BLaER1 (cell line): Measurements from ENCODE around the gene CCDC150.
"Not testable (repeated sequence)": the region's sequence is repeated elsewhere in the genome, so short reads cannot be mapped to it uniquely, and the experiment has no call there.

ENCODE experiments used
- H3K27ac ChIP-seq: shearing (Covaris generic); formaldehyde crosslinking; 2 replicates; pipeline ENCODE4 v1.8.1; 2022
- H3K27me3 ChIP-seq: shearing (Covaris generic); formaldehyde crosslinking; 2 replicates; pipeline ENCODE4 v1.8.1; 2022
- H3K36me3 ChIP-seq: shearing (Covaris generic); formaldehyde crosslinking; 2 replicates; pipeline ENCODE4 v1.8.1; 2022
- H3K4me1 ChIP-seq: shearing (Covaris generic); formaldehyde crosslinking; 2 replicates; pipeline ENCODE4 v1.8.1; 2022
- H3K4me2 ChIP-seq: shearing (Covaris generic); formaldehyde crosslinking; 2 replicates; pipeline ENCODE4 v1.8.1; 2022
- H3K4me3 ChIP-seq: shearing (Covaris generic); formaldehyde crosslinking; 2 replicates; pipeline ENCODE4 v1.8.1; 2022
- H3K9ac ChIP-seq: shearing (Covaris generic); formaldehyde crosslinking; 2 replicates; pipeline ENCODE4 v1.8.1; 2022
- H3K9me3 ChIP-seq: shearing (Covaris generic); formaldehyde crosslinking; 2 replicates; pipeline ENCODE4 v1.8.1; 2022
- H4K20me1 ChIP-seq: shearing (Covaris generic); formaldehyde crosslinking; 2 replicates; pipeline ENCODE4 v1.8.1; 2022
- Cebpa-rat ChIP-seq: shearing (Covaris generic); IDR thresholded peaks from 2 replicates; pipeline ENCODE4 v1.8.1; 2022

Gene CCDC150

DNA sequence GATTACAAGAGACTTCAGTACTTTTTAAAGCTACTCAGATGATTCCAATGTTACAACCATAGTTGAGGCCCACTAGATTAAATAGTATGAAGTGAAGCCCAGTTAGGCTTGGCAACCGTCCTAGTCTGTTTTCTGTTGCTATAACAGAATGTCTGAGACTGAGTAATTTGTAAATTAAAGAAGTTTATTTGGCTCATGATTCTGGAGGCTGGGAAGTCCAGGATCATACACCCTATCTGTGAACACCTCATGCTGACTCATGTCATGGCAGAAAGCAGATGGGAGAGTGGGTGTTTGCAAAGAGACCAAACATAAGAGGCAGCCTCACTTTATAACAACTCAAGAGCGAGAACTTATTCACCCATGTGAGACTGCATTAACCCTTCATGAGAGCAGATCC, 63.1 kb downstream of the CCDC150 start:
- H3K9ac ChIP-seq, result no peak overlapping the region
- H3K4me3 ChIP-seq, result no peak overlapping the region
- H3K4me2 ChIP-seq, result no peak overlapping the region
- no peaks in the 10 kb centered on the region for H3K9me3 ChIP-seq
- TF ChIP-seq Cebpa-rat, result no peak
- H3K27me3 ChIP-seq, result no peaks in the 10 kb centered on the region
- peaks cover 19% of the 10 kb centered on the region for H3K36me3 ChIP-seq
- H3K4me1 ChIP-seq, result no peaks in the 10 kb centered on the region
- no peak overlapping the region for H3K27ac ChIP-seq
- no peaks in the 10 kb centered on the region for H4K20me1 ChIP-seq

DNA sequence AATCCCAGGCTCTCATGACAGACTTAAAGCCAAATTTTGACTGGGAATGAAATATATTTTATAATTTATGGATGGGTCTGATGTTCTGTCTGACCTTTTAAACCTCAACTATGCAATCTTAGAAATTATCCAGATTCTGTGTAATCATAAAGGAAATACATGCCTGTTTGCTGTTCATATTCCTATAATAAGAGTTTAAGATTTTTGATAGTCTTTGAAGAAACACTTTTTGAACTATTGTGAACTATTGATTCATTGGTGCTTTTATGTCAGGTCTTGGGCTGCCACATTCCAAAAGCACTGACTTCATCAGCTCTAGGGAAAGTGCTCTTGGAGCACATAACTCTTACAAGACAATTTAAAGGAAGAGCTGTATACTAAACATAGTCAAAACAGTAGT, 64.2 kb downstream of the CCDC150 start:
- H4K20me1 ChIP-seq, result no peaks in the 10 kb centered on the region
- H3K4me1 ChIP-seq, result no peaks in the 10 kb centered on the region
- H3K9me3 ChIP-seq, result no peaks in the 10 kb centered on the region
- no peak for TF ChIP-seq Cebpa-rat
- no peak overlapping the region for H3K4me2 ChIP-seq
- H3K27ac ChIP-seq, result no peak overlapping the region
- H3K4me3 ChIP-seq, result no peak overlapping the region
- no peak overlapping the region for H3K9ac ChIP-seq
- peaks cover 19% of the 10 kb centered on the region for H3K36me3 ChIP-seq
- H3K27me3 ChIP-seq, result no peaks in the 10 kb centered on the region

DNA sequence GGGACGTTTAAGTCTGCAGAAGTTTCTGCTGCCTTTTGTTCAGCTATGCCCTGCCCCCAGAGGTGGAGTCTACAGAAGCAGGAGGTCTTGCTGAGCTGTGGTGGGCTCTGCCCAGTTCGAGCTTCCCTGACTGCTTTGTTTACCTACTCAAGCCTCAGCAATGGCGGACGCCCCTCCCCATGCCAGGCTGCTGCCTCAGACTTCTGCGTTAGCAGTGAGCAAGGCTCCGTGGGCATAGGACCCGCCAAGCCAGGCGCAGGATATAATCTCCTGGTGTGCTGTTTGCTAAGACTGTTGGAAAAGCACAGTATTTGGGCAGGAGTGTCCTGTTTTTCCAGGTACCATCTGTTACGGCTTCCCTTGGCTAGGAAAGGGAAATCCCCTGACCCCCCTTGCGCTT, 70.5 kb downstream of the CCDC150 start:
- H3K4me2 ChIP-seq, H3K9me3 ChIP-seq, H3K4me3 ChIP-seq, H3K27ac ChIP-seq, H3K9ac ChIP-seq, H4K20me1 ChIP-seq, H3K27me3 ChIP-seq, H3K4me1 ChIP-seq: not testable (repeated sequence)
- peaks cover 34% of the 10 kb centered on the region for H3K36me3 ChIP-seq

DNA sequence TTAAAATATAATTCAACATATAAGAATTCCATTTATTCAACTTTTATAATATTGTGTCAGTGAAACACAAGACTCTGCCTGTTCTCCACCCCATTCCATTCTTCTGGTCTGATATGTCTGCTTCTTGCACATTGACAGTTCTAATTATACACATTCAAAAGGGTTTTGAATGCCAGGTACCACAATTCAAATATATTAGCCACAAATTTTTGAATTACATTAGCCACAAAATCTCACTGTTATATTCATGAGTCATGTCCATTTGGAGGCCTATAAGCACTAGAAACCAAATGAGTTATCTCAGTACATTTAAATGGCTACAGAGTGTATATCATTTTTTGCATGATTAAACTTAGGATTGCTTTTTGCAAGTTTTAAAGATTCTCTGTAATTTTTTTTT, 72.1 kb downstream of the CCDC150 start:
- H4K20me1 ChIP-seq, result no peaks in the 10 kb centered on the region
- no peaks in the 10 kb centered on the region for H3K4me1 ChIP-seq
- H3K9me3 ChIP-seq, result peaks cover 6% of the 10 kb centered on the region
- no peak overlapping the region for H3K9ac ChIP-seq
- no peak overlapping the region for H3K4me3 ChIP-seq
- H3K27ac ChIP-seq, result no peak overlapping the region
- no peak for TF ChIP-seq Cebpa-rat
- no peaks in the 10 kb centered on the region for H3K27me3 ChIP-seq
- peaks cover 34% of the 10 kb centered on the region for H3K36me3 ChIP-seq
- no peak overlapping the region for H3K4me2 ChIP-seq

DNA sequence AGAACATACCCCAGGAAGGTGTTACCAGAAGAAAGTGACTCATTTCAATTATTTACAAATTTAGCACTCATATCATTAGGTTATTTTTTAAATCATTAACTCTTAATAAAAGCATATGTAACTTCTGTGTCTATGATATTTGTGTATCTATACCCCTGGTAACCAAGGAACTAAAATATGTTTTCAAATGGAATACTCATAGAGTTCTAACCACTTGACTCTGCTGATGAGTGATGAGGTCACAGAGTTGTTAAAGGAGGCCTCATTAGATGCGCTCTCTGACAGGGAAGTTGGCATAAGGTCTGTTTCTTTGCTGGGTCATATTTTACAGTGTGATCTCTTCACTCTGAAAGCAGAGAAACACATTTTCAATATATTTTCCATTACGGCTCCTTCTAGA, 73.4 kb downstream of the CCDC150 start:
- no peak overlapping the region for H3K4me2 ChIP-seq
- peaks cover 39% of the 10 kb centered on the region for H3K36me3 ChIP-seq
- no peak for TF ChIP-seq Cebpa-rat
- H3K4me1 ChIP-seq, result no peaks in the 10 kb centered on the region
- H4K20me1 ChIP-seq, result no peaks in the 10 kb centered on the region
- H3K9ac ChIP-seq, result no peak overlapping the region
- no peak overlapping the region for H3K4me3 ChIP-seq
- no peaks in the 10 kb centered on the region for H3K27me3 ChIP-seq
- peaks cover 6% of the 10 kb centered on the region for H3K9me3 ChIP-seq
- no peak overlapping the region for H3K27ac ChIP-seq

DNA sequence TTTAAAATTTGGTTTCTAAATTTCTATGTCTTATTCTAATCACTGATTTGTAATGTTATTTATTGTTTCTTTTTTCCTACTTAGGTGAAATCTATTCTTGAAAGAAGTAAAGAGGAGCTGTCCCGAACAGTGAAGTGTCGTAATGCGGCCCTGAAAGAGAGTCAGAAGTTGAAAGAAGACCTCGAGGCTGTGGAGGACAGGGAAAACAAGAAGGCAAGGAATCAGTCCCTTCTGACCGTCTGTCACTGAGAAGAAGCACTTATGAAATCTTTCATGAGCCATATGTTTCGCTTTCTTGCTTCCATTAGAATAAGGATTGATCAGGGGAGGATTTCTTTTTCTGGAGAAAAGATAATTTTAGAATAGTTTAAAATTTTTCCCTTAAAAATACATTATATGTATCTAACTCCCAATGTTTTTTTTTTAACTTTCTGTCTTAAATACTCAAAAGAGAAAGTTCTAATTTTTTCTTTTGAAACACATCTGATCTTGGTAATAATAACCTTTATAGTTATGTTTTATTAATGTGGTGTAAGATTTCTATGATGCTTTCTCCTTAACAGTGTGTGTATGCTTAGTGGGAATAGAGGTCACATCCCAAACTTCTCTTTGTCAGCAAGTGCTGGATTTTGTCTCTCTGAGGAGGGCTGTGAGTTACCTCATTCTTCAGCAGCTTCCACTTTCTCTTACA, 79.0 kb downstream of the CCDC150 start:
- no peak overlapping the region for H3K9ac ChIP-seq
- no peak for TF ChIP-seq Cebpa-rat
- H3K4me2 ChIP-seq, result no peak overlapping the region
- no peaks in the 10 kb centered on the region for H3K27me3 ChIP-seq
- H3K9me3 ChIP-seq, result no peaks in the 10 kb centered on the region
- H4K20me1 ChIP-seq, result no peaks in the 10 kb centered on the region
- no peak overlapping the region for H3K4me3 ChIP-seq
- no peaks in the 10 kb centered on the region for H3K4me1 ChIP-seq
- peaks cover 45% of the 10 kb centered on the region for H3K36me3 ChIP-seq
- H3K27ac ChIP-seq, result no peak overlapping the region

DNA sequence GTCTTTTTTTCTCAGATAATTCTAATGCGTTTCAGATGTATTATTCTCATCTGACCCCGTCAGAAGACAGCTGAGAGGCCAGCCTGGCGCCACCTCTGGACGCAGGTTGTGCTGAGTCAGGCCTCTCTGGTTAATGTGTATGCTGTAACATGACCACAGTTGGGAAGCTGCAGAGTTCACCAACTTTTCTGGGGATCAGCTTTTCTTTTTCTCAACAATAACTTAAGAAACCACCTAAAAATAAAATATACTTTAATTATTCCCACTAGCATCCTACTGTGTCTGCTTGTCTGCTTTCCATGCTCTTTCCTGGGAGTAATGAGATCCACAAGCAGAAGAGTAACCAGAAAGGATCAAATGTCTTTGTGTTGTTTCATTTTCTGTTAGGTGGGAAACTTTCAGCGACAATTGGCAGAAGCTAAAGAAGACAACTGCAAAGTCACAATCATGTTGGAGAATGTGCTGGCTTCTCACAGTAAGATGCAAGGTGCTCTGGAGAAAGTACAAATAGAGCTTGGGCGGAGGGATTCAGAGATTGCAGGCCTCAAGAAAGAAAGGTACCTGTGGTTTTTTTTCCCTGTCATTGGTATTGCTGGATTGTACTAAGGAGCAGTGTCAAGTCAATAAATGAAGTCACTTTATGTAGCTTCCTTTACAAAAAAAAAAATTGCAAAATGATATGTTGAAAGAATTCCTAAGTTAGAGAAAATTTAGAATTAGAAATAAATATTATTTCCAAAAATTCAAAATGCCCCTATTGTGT, 79.8 kb downstream of the CCDC150 start:
- no peak overlapping the region for H3K4me2 ChIP-seq
- no peak overlapping the region for H3K4me3 ChIP-seq
- no peaks in the 10 kb centered on the region for H4K20me1 ChIP-seq
- H3K9ac ChIP-seq, result no peak overlapping the region
- no peaks in the 10 kb centered on the region for H3K4me1 ChIP-seq
- no peak overlapping the region for H3K27ac ChIP-seq
- H3K27me3 ChIP-seq, result no peaks in the 10 kb centered on the region
- no peak for TF ChIP-seq Cebpa-rat
- H3K9me3 ChIP-seq, result no peaks in the 10 kb centered on the region
- H3K36me3 ChIP-seq, result peaks cover 49% of the 10 kb centered on the region

DNA sequence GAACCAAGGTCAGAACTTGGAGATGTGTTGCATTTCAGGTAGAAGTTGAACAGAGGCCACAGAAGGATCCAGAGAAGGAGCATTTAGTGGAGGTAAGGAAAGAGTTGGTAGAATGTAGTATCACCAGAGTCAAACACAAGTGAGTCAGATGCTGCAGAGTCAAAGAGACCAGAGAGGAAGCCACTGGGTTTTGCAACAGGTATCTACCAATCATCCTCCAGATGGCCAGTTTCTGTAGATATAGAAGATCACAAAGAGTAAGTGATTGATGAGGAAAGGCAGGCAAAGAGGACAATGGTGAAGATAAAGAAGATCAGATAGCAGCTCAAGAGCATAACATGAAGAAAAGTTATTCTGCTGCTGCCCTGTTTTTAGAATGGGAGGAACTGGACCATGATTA, 84.1 kb downstream of the CCDC150 start:
- H3K9ac ChIP-seq, result no peak overlapping the region
- H3K4me2 ChIP-seq, result no peak overlapping the region
- peaks cover 72% of the 10 kb centered on the region for H3K36me3 ChIP-seq
- H3K27me3 ChIP-seq, result no peaks in the 10 kb centered on the region
- H3K4me3 ChIP-seq, result no peak overlapping the region
- H3K27ac ChIP-seq, result no peak overlapping the region
- TF ChIP-seq Cebpa-rat, result no peak
- H3K9me3 ChIP-seq, result no peaks in the 10 kb centered on the region
- no peaks in the 10 kb centered on the region for H4K20me1 ChIP-seq
- no peaks in the 10 kb centered on the region for H3K4me1 ChIP-seq

DNA sequence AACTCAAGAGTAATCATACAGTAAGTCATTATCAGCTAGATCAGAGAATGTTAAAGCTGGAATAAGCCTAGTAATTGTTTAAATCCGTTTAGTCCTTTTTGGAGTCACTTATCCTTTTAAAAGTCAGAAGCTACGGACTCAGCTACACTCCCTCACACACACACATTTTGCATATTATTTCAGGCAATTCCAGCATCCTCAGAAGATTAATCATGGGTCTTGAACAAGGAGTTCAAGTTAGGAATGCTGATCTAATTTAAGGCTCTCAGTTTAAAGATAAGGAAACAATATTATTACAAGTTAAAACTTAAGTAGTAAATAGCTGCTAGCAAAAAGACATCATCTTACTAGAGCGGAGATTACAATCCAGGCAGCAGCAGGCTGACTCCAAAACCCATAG, 85.7 kb downstream of the CCDC150 start:
- Histone ChIP-seq H3K4me2 (no peak overlapping the region), H3K9me3 (no peaks in the 10 kb centered on the region), H3K27me3 (no peaks in the 10 kb centered on the region), H3K9ac (no peak overlapping the region), H3K4me1 (no peaks in the 10 kb centered on the region), H3K27ac (no peak overlapping the region), H3K36me3 (peaks cover 81% of the 10 kb centered on the region), H4K20me1 (no peaks in the 10 kb centered on the region), H3K4me3 (no peak overlapping the region)
- no peak for TF ChIP-seq Cebpa-rat

DNA sequence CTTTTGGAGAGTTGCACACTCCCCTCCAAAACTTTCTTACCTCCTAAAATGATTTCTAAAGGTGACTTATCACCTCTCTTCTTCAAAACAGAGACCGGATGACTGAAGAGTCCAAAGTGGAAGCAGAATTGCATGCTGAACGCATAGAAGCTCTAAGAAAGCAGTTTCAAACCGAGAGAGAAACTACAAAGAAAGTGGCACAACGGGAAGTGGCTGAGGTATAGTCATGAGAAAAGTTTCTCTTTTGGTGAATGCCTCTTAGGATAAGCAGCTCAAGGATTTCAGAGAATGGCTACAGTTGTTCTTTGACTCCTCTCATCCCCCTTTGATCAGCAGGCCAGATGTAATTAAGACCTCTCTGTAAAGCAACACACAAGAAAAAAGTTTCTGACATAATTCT, 86.4 kb downstream of the CCDC150 start:
- Histone ChIP-seq H3K4me3 (no peak overlapping the region), H3K9ac (no peak overlapping the region), H3K9me3 (no peaks in the 10 kb centered on the region), H3K27ac (no peak overlapping the region), H4K20me1 (no peaks in the 10 kb centered on the region), H3K36me3 (peaks cover 83% of the 10 kb centered on the region), H3K27me3 (no peaks in the 10 kb centered on the region), H3K4me2 (no peak overlapping the region), H3K4me1 (no peaks in the 10 kb centered on the region)
- no peak for TF ChIP-seq Cebpa-rat

DNA sequence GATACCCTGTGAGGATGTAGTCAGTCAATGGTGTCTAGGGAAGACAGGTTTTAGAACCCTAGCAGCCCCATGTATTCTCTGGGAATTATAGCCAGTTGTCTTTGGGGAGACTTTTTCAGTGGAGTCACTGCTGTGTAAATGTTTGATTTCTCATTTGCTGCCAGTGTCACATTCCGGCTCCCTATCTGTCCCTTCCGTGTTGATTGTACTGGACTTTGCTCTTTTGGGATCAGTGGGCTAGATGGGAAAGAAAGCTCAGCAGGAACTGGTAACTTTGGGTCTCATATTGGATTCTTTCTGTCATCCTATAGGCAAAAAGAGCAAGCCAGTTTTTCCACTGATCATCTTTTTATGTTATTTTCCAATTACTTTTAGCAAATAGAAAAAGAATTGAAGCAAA, 89.9 kb downstream of the CCDC150 start:
- Histone ChIP-seq H3K27ac (no peak overlapping the region), H3K9ac (no peak overlapping the region), H3K4me3 (no peak overlapping the region), H4K20me1 (no peaks in the 10 kb centered on the region), H3K9me3 (peaks cover 6% of the 10 kb centered on the region), H3K4me2 (no peak overlapping the region), H3K27me3 (no peaks in the 10 kb centered on the region), H3K4me1 (no peaks in the 10 kb centered on the region), H3K36me3 (peaks cover 88% of the 10 kb centered on the region)
- no peak for TF ChIP-seq Cebpa-rat

DNA sequence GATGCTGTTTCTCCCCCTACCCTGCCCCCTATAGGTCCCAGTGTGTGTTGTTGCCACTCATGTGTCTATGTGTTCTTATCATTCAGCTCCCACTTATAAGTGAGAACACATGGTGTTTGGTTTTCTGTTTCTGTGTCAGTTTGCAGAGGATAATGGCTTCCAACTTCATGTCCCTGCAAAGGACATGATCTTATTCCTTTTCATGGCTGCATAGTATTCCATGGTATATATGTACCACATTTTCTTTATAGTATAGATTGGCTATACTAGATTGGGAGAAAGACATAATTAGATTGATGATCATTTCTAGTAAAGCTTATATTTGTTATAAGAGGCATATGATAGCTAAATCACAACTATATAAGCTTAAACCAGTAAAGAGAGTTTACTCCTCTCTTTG, 97.1 kb downstream of the CCDC150 start:
- not testable (repeated sequence) for H3K4me3 ChIP-seq, H3K9ac ChIP-seq, H3K27ac ChIP-seq, H3K27me3 ChIP-seq, H4K20me1 ChIP-seq, H3K4me1 ChIP-seq, H3K4me2 ChIP-seq
- Histone ChIP-seq H3K9me3 (peaks cover 41% of the 10 kb centered on the region), H3K36me3 (peaks cover 62% of the 10 kb centered on the region)
